ENCODE measurements around the gene ANKFN1.
"Not testable (repeated sequence)": the region's sequence is repeated elsewhere in the genome, so short reads cannot be mapped to it uniquely, and the experiment has no call there.

The ANKFN1 gene

GRCh38 chr17:56407086-56407485, 253.8 kb downstream of the ANKFN1 start:
- H3K79me2 ChIP-seq (ENCODE audit: control insufficient read depth, low read length): no peaks in the 10 kb centered on the region
- no peaks in the 10 kb centered on the region for H3K4me1 ChIP-seq (ENCODE audit: control insufficient read depth, low read length)
- no peak overlapping the region for H3K27ac ChIP-seq (ENCODE audit: low read depth, low read length)
- H3K36me3 ChIP-seq (ENCODE audit: control insufficient read depth, low read length): no peaks in the 10 kb centered on the region
- H4K20me1 ChIP-seq (ENCODE audit: control insufficient read depth, insufficient read depth, low read depth, low read length): no peaks in the 10 kb centered on the region
- no peak overlapping the region for H3K4me2 ChIP-seq (ENCODE audit: low read length)
- no peaks in the 10 kb centered on the region for H3K9me3 ChIP-seq (ENCODE audit: control insufficient read depth, insufficient read depth, low read length)
- TF ChIP-seq CTCF (IDR thresholded peaks at IDR 0.05; ENCODE audit: low read depth, low read length, poor library complexity, severe bottlenecking) (no peak), EZH2phosphoT487 (IDR thresholded peaks at IDR 0.05; ENCODE audit: borderline replicate concordance, low read length) (no peak)
- H3K9me2 ChIP-seq (replicated peaks; ENCODE audit: control insufficient read depth, low read length): no peaks in the 10 kb centered on the region
- no peaks in the 10 kb centered on the region for H3K27me3 ChIP-seq (ENCODE audit: control insufficient read depth, low read length)
- H3K4me3 ChIP-seq (ENCODE audit: low read length): no peak overlapping the region
- no peaks in the 10 kb centered on the region for H3F3A ChIP-seq (ENCODE audit: control insufficient read depth, insufficient read depth)

GRCh38 chr17:56412356-56412755, 259.1 kb downstream of the ANKFN1 start:
- not testable (repeated sequence) for H3F3A ChIP-seq (ENCODE audit: control insufficient read depth, insufficient read depth); H3K27ac ChIP-seq (ENCODE audit: low read depth, low read length); H3K9me2 ChIP-seq (replicated peaks; ENCODE audit: control insufficient read depth, low read length); H4K20me1 ChIP-seq (ENCODE audit: control insufficient read depth, insufficient read depth, low read depth, low read length); H3K79me2 ChIP-seq (ENCODE audit: control insufficient read depth, low read length); H3K4me2 ChIP-seq (ENCODE audit: low read length); H3K27me3 ChIP-seq (ENCODE audit: control insufficient read depth, low read length); H3K36me3 ChIP-seq (ENCODE audit: control insufficient read depth, low read length); H3K4me3 ChIP-seq (ENCODE audit: low read length); H3K4me1 ChIP-seq (ENCODE audit: control insufficient read depth, low read length); H3K9me3 ChIP-seq (ENCODE audit: control insufficient read depth, insufficient read depth, low read length)

GRCh38 chr17:56416682-56417351, 263.5 kb downstream of the ANKFN1 start:
- Histone ChIP-seq H3K4me1 (ENCODE audit: control insufficient read depth, low read length) (no peaks in the 10 kb centered on the region), H3F3A (ENCODE audit: control insufficient read depth, insufficient read depth) (no peaks in the 10 kb centered on the region), H3K9me3 (ENCODE audit: control insufficient read depth, insufficient read depth, low read length) (no peaks in the 10 kb centered on the region), H3K79me2 (ENCODE audit: control insufficient read depth, low read length) (no peaks in the 10 kb centered on the region), H3K9me2 (replicated peaks; ENCODE audit: control insufficient read depth, low read length) (no peaks in the 10 kb centered on the region), H3K27me3 (ENCODE audit: control insufficient read depth, low read length) (no peaks in the 10 kb centered on the region), H3K4me2 (ENCODE audit: low read length) (no peak overlapping the region), H3K4me3 (ENCODE audit: low read length) (no peak overlapping the region), H4K20me1 (ENCODE audit: control insufficient read depth, insufficient read depth, low read depth, low read length) (no peaks in the 10 kb centered on the region), H3K27ac (ENCODE audit: low read depth, low read length) (no peak overlapping the region), H3K36me3 (ENCODE audit: control insufficient read depth, low read length) (no peaks in the 10 kb centered on the region)
- TF ChIP-seq CTCF (IDR thresholded peaks at IDR 0.05; ENCODE audit: low read depth, low read length, poor library complexity, severe bottlenecking): no peak
- TF ChIP-seq EZH2phosphoT487 (IDR thresholded peaks at IDR 0.05; ENCODE audit: borderline replicate concordance, low read length): no peak

- no peaks in the 10 kb centered on the region for H3K9me2 ChIP-seq (replicated peaks; ENCODE audit: control insufficient read depth, low read length)
- H3K27ac ChIP-seq (ENCODE audit: low read depth, low read length): no peak overlapping the region
- H3K36me3 ChIP-seq (ENCODE audit: control insufficient read depth, low read length): no peaks in the 10 kb centered on the region
- no peaks in the 10 kb centered on the region for H3K9me3 ChIP-seq (ENCODE audit: control insufficient read depth, insufficient read depth, low read length)
- no peak overlapping the region for H3K4me2 ChIP-seq (ENCODE audit: low read length)
- no peaks in the 10 kb centered on the region for H3K4me1 ChIP-seq (ENCODE audit: control insufficient read depth, low read length)
- no peaks in the 10 kb centered on the region for H3F3A ChIP-seq (ENCODE audit: control insufficient read depth, insufficient read depth)
- TF ChIP-seq CTCF (IDR thresholded peaks at IDR 0.05; ENCODE audit: low read depth, low read length, poor library complexity, severe bottlenecking) (no peak), EZH2phosphoT487 (IDR thresholded peaks at IDR 0.05; ENCODE audit: borderline replicate concordance, low read length) (no peak)
- H4K20me1 ChIP-seq (ENCODE audit: control insufficient read depth, insufficient read depth, low read depth, low read length): no peaks in the 10 kb centered on the region
- no peaks in the 10 kb centered on the region for H3K79me2 ChIP-seq (ENCODE audit: control insufficient read depth, low read length)
- no peak overlapping the region for H3K4me3 ChIP-seq (ENCODE audit: low read length)
- no peaks in the 10 kb centered on the region for H3K27me3 ChIP-seq (ENCODE audit: control insufficient read depth, low read length)
These were observed 270.7 kb downstream of the ANKFN1 start for GRCh38 chr17:56424005-56424404.

All from DOHH2 (cell line).